PC-3 (cell line): ENCODE measurements around the gene PRICKLE2. TPM values are rescaled to one million over a fixed set of nuclear protein-coding genes. Genes with fewer than 3 reads are reported as not detected.

ENCODE experiments used
- ATAC-seq: fragments of 200-7000 bp; cut with Tn5 transposase; 2 replicates; pipeline ENCODE4 v1.9.1; 2020; ENCODE audit warnings: mild to moderate bottlenecking, moderate library complexity
- BruUV-seq: library from RNA; stranded (reverse); fragments of 400-500 nt; replicated peaks from 2 replicates; lab custom pipeline; 2021; lab: Mats Ljungman, UMichigan
- CTCF ChIA-PET: fragments of 300-600 bp; sonication (Branson Sonifier 250); formaldehyde crosslinking; loops from one replicate; lab custom pipeline; 2022; ENCODE audit warnings: antibody characterized with exemption; lab: Charles Lee
- POLR2A ChIA-PET: fragments of 300-600 bp; sonication (Branson Sonifier 250); formaldehyde crosslinking; loops from one replicate; lab custom pipeline; 2022; ENCODE audit warnings: antibody characterized with exemption; ENCODE audit not compliant: unreplicated experiment; lab: Charles Lee
- DNase-seq: peaks from one replicate; pipeline ENCODE4 v3.0.0-alpha.2; 2015
- H2AFZ ChIP-seq: fragments of 300-600 bp; sonication (generic); 2 replicates; pipeline ENCODE4 v1.6.0; 2016; ENCODE audit warnings: antibody characterized with exemption, low read length
- H3F3A ChIP-seq: fragments of 300-600 bp; sonication (generic); one replicate; pipeline ENCODE4 v1.6.0; 2017; ENCODE audit warnings: antibody characterized with exemption, low read length, control low read depth, mild to moderate bottlenecking; ENCODE audit not compliant: unreplicated experiment
- H3K27ac ChIP-seq: fragments of 300-600 bp; sonication (generic); 2 replicates; pipeline ENCODE4 v1.5.1; 2016; ENCODE audit warnings: mild to moderate bottlenecking, low read length
- H3K27me3 ChIP-seq: fragments of 300-600 bp; sonication (generic); 2 replicates; pipeline ENCODE4 v1.6.1; 2016; ENCODE audit warnings: low read length, mixed read lengths
- H3K36me3 ChIP-seq: fragments of 300-600 bp; sonication (generic); 2 replicates; pipeline ENCODE4 v1.6.1; 2016; ENCODE audit warnings: low read depth, mixed run types, low read length, mixed read lengths
- H3K4me1 ChIP-seq: fragments of 300-600 bp; sonication (generic); 2 replicates; pipeline ENCODE4 v1.5.1; 2016; ENCODE audit warnings: low read length; ENCODE audit not compliant: insufficient read depth
- H3K4me2 ChIP-seq: fragments of 300-600 bp; sonication (generic); 2 replicates; pipeline ENCODE4 v1.6.0; 2016; ENCODE audit warnings: low read length
- H3K4me3 ChIP-seq: fragments of 300-600 bp; sonication (generic); 2 replicates; pipeline ENCODE4 v1.5.1; 2016; ENCODE audit warnings: mild to moderate bottlenecking, low read length, mixed read lengths
- H3K79me2 ChIP-seq: fragments of 300-600 bp; sonication (generic); 2 replicates; pipeline ENCODE4 v1.6.1; 2017; ENCODE audit warnings: low read length, mixed read lengths
- H3K9ac ChIP-seq: fragments of 300-600 bp; sonication (generic); 2 replicates; pipeline ENCODE4 v1.6.0; 2016; ENCODE audit warnings: mild to moderate bottlenecking, low read length
- H3K9me2 ChIP-seq: fragments of 300-600 bp; sonication (generic); replicated peaks from 2 replicates; pipeline ENCODE4 v1.6.1; 2016; ENCODE audit warnings: mixed run types, low read length, mixed read lengths
- H3K9me3 ChIP-seq: fragments of 300-600 bp; sonication (generic); 2 replicates; pipeline ENCODE4 v1.6.1; 2016; ENCODE audit warnings: low read length, mixed read lengths
- H4K20me1 ChIP-seq: fragments of 300-600 bp; sonication (generic); 2 replicates; pipeline ENCODE4 v1.6.1; 2016; ENCODE audit warnings: low read length, mixed read lengths
- EZH2 ChIP-seq: fragments of 300-600 bp; sonication (generic); IDR thresholded peaks from one replicate; pipeline ENCODE4 v1.6.1; 2017; ENCODE audit warnings: antibody characterized with exemption, mild to moderate bottlenecking, low read length; ENCODE audit not compliant: unreplicated experiment
- EZH2phosphoT487 ChIP-seq: fragments of 300-600 bp; sonication (generic); IDR thresholded peaks from 2 replicates; pipeline ENCODE4 v1.6.1; 2018; ENCODE audit warnings: mild to moderate bottlenecking, antibody characterized with exemption, low read length, borderline replicate concordance
- intact Hi-C: fragments of 100-400 bp; cut with micrococcal nuclease; formaldehyde crosslinking; loops from 2 replicates; pipeline ENCODE4 v1.9.0; 2023
- total RNA-seq: library from RNA; depleted of rRNA; stranded (reverse); fragments of >200 nt; gene quantifications from 2 replicates; pipeline ENCODE4 v1.2.3, GENCODE V29; 2014
- TF ChIP-seq, protein P1 (sequence below): fragments of 300-600 bp; sonication (generic); conservative IDR thresholded peaks from 2 replicates; pipeline ENCODE4 v1.5.1; 2017; ENCODE audit warnings: antibody characterized with exemption, low read depth, mild to moderate bottlenecking, low read length

Gene PRICKLE2
- total RNA-seq, 1 experiment from 2014 or later, result 1.8 TPM

- ChIA-PET POLR2A (no interaction called here), CTCF (interaction anchor here (0.6 kb wide), 1 partner anchor 19 kb away, joined by 5 read pairs; no protein-coding TSS in a partner anchor)
- no TSS peak for BruUV-seq
- Histone ChIP-seq H3K9me3 (no peaks in the 10 kb centered on the region), H3K9me2 (no peaks in the 10 kb centered on the region), H3K9ac (no peak overlapping the region), H3K4me1 (no peaks in the 10 kb centered on the region), H3K79me2 (no peaks in the 10 kb centered on the region), H3K27ac (no peak overlapping the region), H3K27me3 (no peaks in the 10 kb centered on the region), H2AFZ (no peak overlapping the region), H3F3A (no peaks in the 10 kb centered on the region), H4K20me1 (no peaks in the 10 kb centered on the region), H3K4me2 (no peak overlapping the region), H3K36me3 (no peaks in the 10 kb centered on the region), H3K4me3 (no peak overlapping the region)
- intact Hi-C loops, result no loop called here
- no peak for DNase-seq
- no peak for ATAC-seq
- TF ChIP-seq EZH2phosphoT487 (no peak), EZH2 (no peak)
- TF ChIP-seq, protein P1, sequence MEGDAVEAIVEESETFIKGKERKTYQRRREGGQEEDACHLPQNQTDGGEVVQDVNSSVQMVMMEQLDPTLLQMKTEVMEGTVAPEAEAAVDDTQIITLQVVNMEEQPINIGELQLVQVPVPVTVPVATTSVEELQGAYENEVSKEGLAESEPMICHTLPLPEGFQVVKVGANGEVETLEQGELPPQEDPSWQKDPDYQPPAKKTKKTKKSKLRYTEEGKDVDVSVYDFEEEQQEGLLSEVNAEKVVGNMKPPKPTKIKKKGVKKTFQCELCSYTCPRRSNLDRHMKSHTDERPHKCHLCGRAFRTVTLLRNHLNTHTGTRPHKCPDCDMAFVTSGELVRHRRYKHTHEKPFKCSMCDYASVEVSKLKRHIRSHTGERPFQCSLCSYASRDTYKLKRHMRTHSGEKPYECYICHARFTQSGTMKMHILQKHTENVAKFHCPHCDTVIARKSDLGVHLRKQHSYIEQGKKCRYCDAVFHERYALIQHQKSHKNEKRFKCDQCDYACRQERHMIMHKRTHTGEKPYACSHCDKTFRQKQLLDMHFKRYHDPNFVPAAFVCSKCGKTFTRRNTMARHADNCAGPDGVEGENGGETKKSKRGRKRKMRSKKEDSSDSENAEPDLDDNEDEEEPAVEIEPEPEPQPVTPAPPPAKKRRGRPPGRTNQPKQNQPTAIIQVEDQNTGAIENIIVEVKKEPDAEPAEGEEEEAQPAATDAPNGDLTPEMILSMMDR, result no peak
These were observed 93.4 kb downstream of the PRICKLE2 start for GRCh38 chr3:64131725-64132469.

DNA sequence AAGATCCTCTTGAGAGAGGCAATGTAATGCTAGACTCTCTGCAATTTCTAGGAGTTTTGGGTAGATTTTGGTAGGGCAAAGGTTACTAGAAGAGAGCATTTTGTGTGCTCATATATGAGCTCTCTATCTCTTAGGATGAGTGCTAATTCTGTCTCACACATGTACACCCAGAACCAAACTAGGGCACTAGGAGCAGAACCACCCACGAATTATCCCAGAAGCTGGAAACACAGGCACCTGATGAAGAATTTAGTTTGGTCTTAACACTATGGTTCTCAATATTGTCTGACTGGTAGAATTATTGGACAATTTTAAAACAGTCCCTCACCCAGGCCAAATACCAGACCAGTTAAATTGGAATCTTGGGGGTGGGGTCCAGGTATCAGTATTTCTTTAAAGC lies 94.8 kb downstream of the PRICKLE2 start:
- Histone ChIP-seq H3K9ac (no peak overlapping the region), H3K4me2 (no peak overlapping the region), H3K36me3 (no peaks in the 10 kb centered on the region), H4K20me1 (no peaks in the 10 kb centered on the region), H3K27ac (no peak overlapping the region), H3K9me2 (no peaks in the 10 kb centered on the region), H3F3A (no peaks in the 10 kb centered on the region), H2AFZ (no peak overlapping the region), H3K4me1 (no peaks in the 10 kb centered on the region), H3K9me3 (no peaks in the 10 kb centered on the region), H3K27me3 (no peaks in the 10 kb centered on the region), H3K79me2 (no peaks in the 10 kb centered on the region), H3K4me3 (no peak overlapping the region)
- TF ChIP-seq, protein P1, result no peak
- no peak for TF ChIP-seq EZH2
- TF ChIP-seq EZH2phosphoT487, result no peak
- DNase-seq, result no peak
- no peak for ATAC-seq
- intact Hi-C loops, result no loop called here
- POLR2A ChIA-PET, result no interaction called here
- no TSS peak for BruUV-seq
- CTCF ChIA-PET, result no interaction called here

- Histone ChIP-seq H3K36me3 (no peaks in the 10 kb centered on the region), H2AFZ (no peak overlapping the region), H3K79me2 (no peaks in the 10 kb centered on the region), H3F3A (no peaks in the 10 kb centered on the region), H3K27me3 (no peaks in the 10 kb centered on the region), H3K9ac (no peak overlapping the region), H3K9me2 (no peaks in the 10 kb centered on the region), H3K4me3 (no peak overlapping the region), H3K9me3 (no peaks in the 10 kb centered on the region), H3K27ac (no peak overlapping the region), H3K4me1 (no peaks in the 10 kb centered on the region), H4K20me1 (no peaks in the 10 kb centered on the region), H3K4me2 (no peak overlapping the region)
- no TSS peak for BruUV-seq
- ATAC-seq (no peak), DNase-seq (no peak)
- intact Hi-C loops, result no loop called here
- ChIA-PET POLR2A (no interaction called here), CTCF (no interaction called here)
- TF ChIP-seq, protein P1, result no peak
- no peak for TF ChIP-seq EZH2
- TF ChIP-seq EZH2phosphoT487, result no peak
These were observed 95.7 kb downstream of the PRICKLE2 start for GRCh38 chr3:64129581-64129980.
